ENCODE measurements around the gene LCE2D.
"Not testable (repeated sequence)": the region's sequence is repeated elsewhere in the genome, so short reads cannot be mapped to it uniquely, and the experiment has no call there.

DNA sequence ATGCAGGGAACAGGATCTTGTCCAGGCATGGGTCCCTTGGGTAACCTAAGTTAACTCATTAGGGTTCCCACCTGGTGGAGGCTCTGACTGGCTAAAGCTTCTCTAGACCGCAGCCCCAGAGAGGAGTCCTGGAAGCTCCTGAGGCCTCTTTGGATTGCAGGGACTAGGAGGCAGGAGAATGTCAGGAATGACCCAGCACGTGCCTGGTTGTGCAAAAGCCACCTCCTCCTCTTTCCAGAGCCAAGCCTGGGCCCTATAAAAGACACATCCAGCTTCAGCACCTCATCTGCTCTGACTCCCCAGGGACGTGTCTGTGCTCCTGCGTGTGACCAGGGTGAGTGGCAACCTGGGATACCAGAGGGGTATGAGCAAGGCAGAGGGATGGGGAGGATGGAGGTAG is 22.6 kb downstream of the LCE2D start, which contains the start of gene LCE2B:
- not testable (repeated sequence) for TF ChIP-seq ZBTB7A (IDR thresholded peaks at IDR 0.05; ENCODE audit: low read depth); CEBPB (IDR thresholded peaks at IDR 0.05); YY1 (IDR thresholded peaks at IDR 0.05; ENCODE audit: low read depth); CREB1 (IDR thresholded peaks at IDR 0.05; ENCODE audit: low read depth); TEAD4 (IDR thresholded peaks at IDR 0.05); EP300 (IDR thresholded peaks at IDR 0.05; ENCODE audit: borderline replicate concordance)
- TF ChIP-seq, protein P1, sequence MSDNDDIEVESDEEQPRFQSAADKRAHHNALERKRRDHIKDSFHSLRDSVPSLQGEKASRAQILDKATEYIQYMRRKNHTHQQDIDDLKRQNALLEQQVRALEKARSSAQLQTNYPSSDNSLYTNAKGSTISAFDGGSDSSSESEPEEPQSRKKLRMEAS (IDR thresholded peaks at IDR 0.05) = not testable (repeated sequence)
- TF ChIP-seq, protein P2, sequence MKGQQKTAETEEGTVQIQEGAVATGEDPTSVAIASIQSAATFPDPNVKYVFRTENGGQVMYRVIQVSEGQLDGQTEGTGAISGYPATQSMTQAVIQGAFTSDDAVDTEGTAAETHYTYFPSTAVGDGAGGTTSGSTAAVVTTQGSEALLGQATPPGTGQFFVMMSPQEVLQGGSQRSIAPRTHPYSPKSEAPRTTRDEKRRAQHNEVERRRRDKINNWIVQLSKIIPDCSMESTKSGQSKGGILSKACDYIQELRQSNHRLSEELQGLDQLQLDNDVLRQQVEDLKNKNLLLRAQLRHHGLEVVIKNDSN (IDR thresholded peaks at IDR 0.05) = not testable (repeated sequence)
